Natural killer cell treated with Interleukin-12 subunit alpha and Interleukin-12 subunit beta and Interleukin-15 and Interleukin-18, amount 100 ng/mL, for 72 hours (primary cell): Measurements from ENCODE around the gene MGMT. TPM values are rescaled to one million over a fixed set of nuclear protein-coding genes. Genes with fewer than 3 reads are reported as not detected.
A peak's percentile ranks its signal among the peaks of the same experiment; 100 is the strongest.

Experiments used
- ATAC-seq, 2 donors: fragments of 150-1000 bp; cut with Tn5 transposase in 1 of 2; sonication (Bioruptor Pico), chemical (Tn5 transposase) in 1 of 2; 2 replicates each; pipeline ENCODE4 v1.10.0; 2021
- DNase-seq: peaks from one replicate; pipeline ENCODE4 v3.0.0; 2022; ENCODE audit warnings: low spot score
- H3K27ac Mint-ChIP-seq, 2 donors: 1 replicate in 1 of 2; 2 replicates in 1 of 2; pipeline ENCODE4 v1.8.0; 2022; ENCODE audit warnings: mixed read lengths in 2 of 2, mild to moderate bottlenecking in 1 of 2, moderate library complexity in 1 of 2
- H3K27me3 Mint-ChIP-seq, 2 donors: 1 replicate in 1 of 2; 2 replicates in 1 of 2; pipeline ENCODE4 v1.8.0; 2022; ENCODE audit warnings: mixed read lengths in 2 of 2
- H3K36me3 Mint-ChIP-seq: one replicate; pipeline ENCODE4 v1.8.0; 2022; ENCODE audit warnings: mixed read lengths
- H3K4me1 Mint-ChIP-seq, 2 donors: 1 replicate in 1 of 2; 2 replicates in 1 of 2; pipeline ENCODE4 v1.8.0; 2022; ENCODE audit warnings: low read depth in 2 of 2, mixed read lengths in 2 of 2, mild to moderate bottlenecking in 1 of 2
- H3K4me3 Mint-ChIP-seq: one replicate; pipeline ENCODE4 v1.8.0; 2022; ENCODE audit warnings: mixed read lengths
- H3K9me3 Mint-ChIP-seq: 2 replicates; pipeline ENCODE4 v1.8.0; 2022; ENCODE audit warnings: mixed read lengths
- total RNA-seq, 2 donors: library from RNA; stranded (reverse); gene quantifications; one replicate each; pipeline ENCODE4 v1.2.3, GENCODE V29; 2022

Gene MGMT
- total RNA-seq, 2 donors from 2014 or later: 14.3 to 23.6 TPM

GRCh38 chr10:129778571-129778970 is 311.5 kb downstream of the MGMT start:
- no peak for ATAC-seq
- H3K27ac Mint-ChIP-seq: no peak overlapping the region
- no peaks in the 10 kb centered on the region for H3K9me3 Mint-ChIP-seq

GRCh38 chr10:129779126-129780111 is 312.4 kb downstream of the MGMT start:
- H3K27ac Mint-ChIP-seq: no peak overlapping the region
- H3K9me3 Mint-ChIP-seq: no peaks in the 10 kb centered on the region
- DNase-seq: no peak
- no peak for ATAC-seq
- no peaks in the 10 kb centered on the region for H3K36me3 Mint-ChIP-seq
- no peak overlapping the region for H3K4me3 Mint-ChIP-seq
- peaks cover 2% of the 10 kb centered on the region in 2 donors for H3K4me1 Mint-ChIP-seq
- H3K27me3 Mint-ChIP-seq: no peaks in the 10 kb centered on the region

More at GRCh38 chr10:129778571-129778970, 311.5 kb downstream of the MGMT start:
- no peaks in the 10 kb centered on the region for H3K36me3 Mint-ChIP-seq
- no peaks in the 10 kb centered on the region for H3K4me1 Mint-ChIP-seq
- H3K4me3 Mint-ChIP-seq: no peak overlapping the region
- no peaks in the 10 kb centered on the region for H3K27me3 Mint-ChIP-seq
- DNase-seq: no peak

DNA sequence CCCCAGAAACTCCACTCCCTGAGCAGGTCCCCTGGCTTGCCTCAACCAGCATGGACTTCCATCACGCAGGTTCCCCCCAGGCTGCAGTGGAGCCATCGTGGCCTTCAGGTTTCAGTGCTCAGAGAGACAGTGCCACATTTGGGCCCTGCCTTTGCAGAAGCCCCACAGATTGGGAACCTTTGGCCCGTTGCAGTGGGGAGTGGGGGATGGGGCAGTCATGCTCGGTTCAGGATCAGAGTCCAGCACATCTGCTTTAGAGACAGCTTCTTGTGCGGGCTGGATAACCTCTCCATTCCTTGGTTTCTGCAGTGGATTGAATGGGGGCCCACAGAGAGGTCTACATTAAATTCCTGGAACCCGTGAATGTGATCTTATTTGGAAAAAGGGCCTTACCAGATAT is 313.2 kb downstream of the MGMT start:
- no peak overlapping the region for H3K27ac Mint-ChIP-seq
- no peaks in the 10 kb centered on the region for H3K27me3 Mint-ChIP-seq
- no peak for DNase-seq
- no peak for ATAC-seq
- no peaks in the 10 kb centered on the region for H3K9me3 Mint-ChIP-seq
- no peaks in the 10 kb centered on the region for H3K36me3 Mint-ChIP-seq
- H3K4me1 Mint-ChIP-seq: peaks cover 5 to 7% of the 10 kb centered on the region in 2 donors
- H3K4me3 Mint-ChIP-seq: no peak overlapping the region

- H3K4me1 Mint-ChIP-seq: peaks cover 5 to 7% of the 10 kb centered on the region in 2 donors
- H3K27ac Mint-ChIP-seq: no peak overlapping the region
Measured at GRCh38 chr10:129780901-129781795, 314.1 kb downstream of the MGMT start.

DNA sequence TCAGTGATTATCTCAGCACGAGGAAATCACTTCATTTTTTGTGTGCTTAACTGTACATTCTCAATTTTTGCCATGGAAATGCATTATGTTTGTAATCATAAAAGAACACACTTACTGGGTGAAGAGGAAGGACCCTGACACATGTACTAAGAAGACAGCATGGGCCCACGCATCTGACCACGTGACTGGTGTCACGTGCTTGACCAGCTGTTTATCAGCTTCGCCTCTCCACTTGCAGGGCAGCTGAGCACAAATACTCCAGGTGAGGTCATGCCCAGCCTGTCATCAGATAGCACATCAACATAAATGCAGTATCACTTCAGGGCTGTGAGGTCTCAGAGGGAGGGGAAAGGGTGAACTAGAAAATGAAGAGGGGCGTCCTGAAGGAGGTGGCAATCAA is 317.2 kb downstream of the MGMT start:
- Mint-ChIP-seq H3K36me3 (no peaks in the 10 kb centered on the region), H3K27ac (no peak overlapping the region)
- ATAC-seq: no peak

More at GRCh38 chr10:129780901-129781795, 314.1 kb downstream of the MGMT start:
- Mint-ChIP-seq H3K9me3 (no peaks in the 10 kb centered on the region), H3K4me3 (no peak overlapping the region), H3K36me3 (no peaks in the 10 kb centered on the region), H3K27me3 (no peaks in the 10 kb centered on the region)
- DNase-seq (no peak), ATAC-seq (no peak)

GRCh38 chr10:129784891-129785290 is 317.9 kb downstream of the MGMT start:
- H3K36me3 Mint-ChIP-seq: no peaks in the 10 kb centered on the region
- H3K4me1 Mint-ChIP-seq: peaks cover 5 to 7% of the 10 kb centered on the region in 2 donors
- DNase-seq: no peak
- peak; percentile 49 to 50 for ATAC-seq
- no peak overlapping the region for H3K27ac Mint-ChIP-seq
- H3K9me3 Mint-ChIP-seq: peaks cover 4% of the 10 kb centered on the region
- H3K27me3 Mint-ChIP-seq: no peaks in the 10 kb centered on the region
- no peak overlapping the region for H3K4me3 Mint-ChIP-seq

More for the DNA sequence above, 317.2 kb downstream of the MGMT start:
- Mint-ChIP-seq H3K9me3 (no peaks in the 10 kb centered on the region), H3K4me3 (no peak overlapping the region), H3K27me3 (no peaks in the 10 kb centered on the region), H3K4me1 (peaks cover 5 to 7% of the 10 kb centered on the region in 2 donors)
- no peak for DNase-seq

GRCh38 chr10:129785536-129785981 is 318.5 kb downstream of the MGMT start:
- Mint-ChIP-seq H3K27me3 (no peaks in the 10 kb centered on the region), H3K9me3 (peaks cover 4% of the 10 kb centered on the region), H3K4me1 (peaks cover 5 to 7% of the 10 kb centered on the region in 2 donors), H3K27ac (no peak overlapping the region), H3K4me3 (no peak overlapping the region), H3K36me3 (no peaks in the 10 kb centered on the region)
- ATAC-seq (peak in 1 of 2 donors; percentile 6), DNase-seq (no peak)

DNA sequence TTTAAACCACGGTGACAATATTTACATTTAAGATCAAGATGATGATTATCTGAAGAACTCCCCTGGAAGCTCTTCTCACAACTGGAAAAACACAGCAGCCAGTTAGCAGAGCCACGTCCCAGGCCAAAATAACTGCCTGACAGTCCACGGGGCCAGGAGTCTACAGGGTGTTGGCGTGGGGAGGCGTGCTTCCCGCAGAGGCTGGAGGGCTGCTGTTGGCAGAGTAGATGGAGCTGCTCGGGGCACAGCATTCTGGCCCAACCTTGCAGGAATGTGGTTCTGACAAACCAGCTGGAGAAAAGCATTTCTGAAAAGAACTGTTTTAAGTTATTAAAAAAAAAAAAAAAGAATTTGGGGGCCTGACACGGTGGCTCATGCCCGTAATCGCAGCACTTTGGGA is 319.2 kb downstream of the MGMT start:
- ATAC-seq (no peak), DNase-seq (no peak)
- Mint-ChIP-seq H3K27ac (no peak overlapping the region), H3K36me3 (peaks cover 3% of the 10 kb centered on the region), H3K4me3 (no peak overlapping the region), H3K9me3 (peaks cover 4% of the 10 kb centered on the region), H3K27me3 (no peaks in the 10 kb centered on the region), H3K4me1 (peaks cover 5 to 7% of the 10 kb centered on the region in 2 donors)

DNA sequence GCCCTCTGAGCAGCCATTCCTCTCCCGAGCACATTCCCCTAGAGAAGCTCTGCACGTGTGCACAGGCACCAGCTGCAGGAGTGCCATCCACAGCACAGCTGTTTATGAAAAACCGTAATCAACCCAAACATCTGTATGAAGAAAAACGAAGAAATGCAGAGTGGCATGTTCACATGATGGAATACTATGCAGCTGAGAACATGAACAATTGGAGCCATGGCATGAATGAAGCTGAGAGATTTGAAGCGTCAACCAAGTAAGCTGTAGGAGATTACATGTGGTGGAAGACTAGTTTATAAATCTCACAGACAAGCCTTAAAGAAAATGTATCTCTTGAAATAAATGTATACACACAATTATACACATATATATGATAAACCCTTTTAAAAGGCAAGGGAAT is 320.5 kb downstream of the MGMT start:
- DNase-seq (no peak), ATAC-seq (no peak)
- peaks cover 4% of the 10 kb centered on the region for H3K36me3 Mint-ChIP-seq
- no peak overlapping the region for H3K27ac Mint-ChIP-seq
- H3K9me3 Mint-ChIP-seq: peaks cover 4% of the 10 kb centered on the region
- H3K27me3 Mint-ChIP-seq: no peaks in the 10 kb centered on the region
- H3K4me1 Mint-ChIP-seq: peaks cover 5 to 7% of the 10 kb centered on the region in 2 donors
- H3K4me3 Mint-ChIP-seq: no peak overlapping the region

- Mint-ChIP-seq H3K36me3 (peaks cover 4% of the 10 kb centered on the region), H3K4me1 (peaks cover 5 to 7% of the 10 kb centered on the region in 2 donors), H3K9me3 (peaks cover 4% of the 10 kb centered on the region), H3K27me3 (no peaks in the 10 kb centered on the region), H3K4me3 (no peak overlapping the region), H3K27ac (no peak overlapping the region)
- ATAC-seq (no peak), DNase-seq (no peak)
Measured at GRCh38 chr10:129788215-129788614, 321.2 kb downstream of the MGMT start.

- Mint-ChIP-seq H3K9me3 (peaks cover 4% of the 10 kb centered on the region), H3K27ac (no peak overlapping the region), H3K4me3 (no peak overlapping the region), H3K4me1 (peaks cover 2 to 4% of the 10 kb centered on the region in 2 donors), H3K36me3 (peaks cover 4% of the 10 kb centered on the region), H3K27me3 (peaks cover 0 to under 1% of the 10 kb centered on the region in 2 donors)
- ATAC-seq (no peak), DNase-seq (no peak)
Measured at GRCh38 chr10:129790715-129791446, 323.8 kb downstream of the MGMT start.

DNA sequence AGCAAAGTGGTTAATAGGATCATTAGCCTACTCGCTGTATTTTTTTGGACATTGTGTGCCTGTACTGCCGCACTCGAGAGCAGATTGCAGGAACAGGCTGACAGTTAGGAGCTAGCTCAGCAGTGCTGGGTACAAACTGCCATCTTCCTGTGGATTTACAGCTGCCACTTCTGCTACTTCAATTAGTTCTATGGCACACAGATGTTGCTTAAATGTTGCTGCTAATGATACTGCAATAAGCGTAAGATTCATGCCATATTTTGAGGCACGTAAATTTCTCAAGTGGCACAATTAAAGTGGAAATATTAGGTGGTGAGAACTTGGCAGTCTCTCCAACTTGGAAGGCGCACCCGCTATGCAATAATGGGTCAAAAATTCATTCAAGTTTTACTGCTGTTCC is 325.1 kb downstream of the MGMT start:
- ATAC-seq (no peak), DNase-seq (no peak)
- no peak overlapping the region for H3K27ac Mint-ChIP-seq
- H3K4me1 Mint-ChIP-seq: peaks cover 7 to 11% of the 10 kb centered on the region in 2 donors
- H3K27me3 Mint-ChIP-seq: peaks cover 0 to 4% of the 10 kb centered on the region in 2 donors
- H3K36me3 Mint-ChIP-seq: peaks cover 4% of the 10 kb centered on the region
- no peak overlapping the region for H3K4me3 Mint-ChIP-seq
- H3K9me3 Mint-ChIP-seq: peaks cover 4% of the 10 kb centered on the region

- peaks cover 0 to 4% of the 10 kb centered on the region in 2 donors for H3K27me3 Mint-ChIP-seq
- no peak overlapping the region for H3K27ac Mint-ChIP-seq
- H3K4me3 Mint-ChIP-seq: no peak overlapping the region
- H3K9me3 Mint-ChIP-seq: peaks cover 4% of the 10 kb centered on the region
- H3K36me3 Mint-ChIP-seq: peaks cover 4% of the 10 kb centered on the region
- ATAC-seq (no peak), DNase-seq (no peak)
- peaks cover 7 to 11% of the 10 kb centered on the region in 2 donors for H3K4me1 Mint-ChIP-seq
Measured at GRCh38 chr10:129792864-129793263, 325.8 kb downstream of the MGMT start.
